WTC11 (cell line): ENCODE data around the gene TSC1.

Source experiments
- ATF2 ChIP-seq: sonication (generic); formaldehyde crosslinking; IDR thresholded peaks from 2 replicates; pipeline ENCODE4 v1.8.1; 2022; ENCODE audit warnings: low read depth, missing genetic modification reagents, borderline replicate concordance
- ATF3 ChIP-seq: sonication (generic); formaldehyde crosslinking; conservative IDR thresholded peaks from 2 replicates; pipeline ENCODE4 v1.8.1; 2022; ENCODE audit warnings: mild to moderate bottlenecking, missing genetic modification reagents
- CTCF ChIP-seq: fragments of 200-600 bp; IDR thresholded peaks from 2 replicates; pipeline ENCODE4 v1.8.0; 2022; ENCODE audit warnings: antibody characterized with exemption
- ELF4 ChIP-seq: sonication (generic); formaldehyde crosslinking; IDR thresholded peaks from 2 replicates; pipeline ENCODE4 v1.8.1; 2022; ENCODE audit warnings: low read depth, mild to moderate bottlenecking, moderate library complexity, missing genetic modification reagents
- HMGXB4 ChIP-seq: sonication (generic); formaldehyde crosslinking; IDR thresholded peaks from 2 replicates; pipeline ENCODE4 v1.8.1; 2023; ENCODE audit warnings: mild to moderate bottlenecking, moderate library complexity, missing genetic modification reagents
- MAX ChIP-seq: sonication (generic); formaldehyde crosslinking; IDR thresholded peaks from 2 replicates; pipeline ENCODE4 v1.8.0; 2022; ENCODE audit warnings: mild to moderate bottlenecking, missing genetic modification reagents
- MYBL2 ChIP-seq: sonication (generic); formaldehyde crosslinking; IDR thresholded peaks from 2 replicates; pipeline ENCODE4 v1.8.1; 2023; ENCODE audit warnings: mild to moderate bottlenecking, moderate library complexity, missing genetic modification reagents
- NR3C1 ChIP-seq: sonication (generic); formaldehyde crosslinking; conservative IDR thresholded peaks from 2 replicates; pipeline ENCODE4 v1.8.1; 2023; ENCODE audit warnings: low read depth, mild to moderate bottlenecking, missing genetic modification reagents
- SMAD3 ChIP-seq: sonication (generic); formaldehyde crosslinking; IDR thresholded peaks from 2 replicates; pipeline ENCODE4 v1.8.0; 2022; ENCODE audit warnings: missing genetic modification reagents, mild to moderate bottlenecking, borderline replicate concordance
- SP1 ChIP-seq: sonication (generic); formaldehyde crosslinking; conservative IDR thresholded peaks from 2 replicates; pipeline ENCODE4 v1.8.1; 2022; ENCODE audit warnings: missing genetic modification reagents
- TEAD4 ChIP-seq: sonication (generic); formaldehyde crosslinking; IDR thresholded peaks from 2 replicates; pipeline ENCODE4 v1.8.0; 2022; ENCODE audit warnings: mild to moderate bottlenecking, missing genetic modification reagents
- USF1 ChIP-seq: sonication (generic); formaldehyde crosslinking; IDR thresholded peaks from 2 replicates; pipeline ENCODE4 v1.8.0; 2022; ENCODE audit warnings: mild to moderate bottlenecking, missing genetic modification reagents
- ZNF121 ChIP-seq: sonication (generic); formaldehyde crosslinking; IDR thresholded peaks from 2 replicates; pipeline ENCODE4 v1.8.0; 2023; ENCODE audit warnings: missing genetic modification reagents

GRCh38 chr9:132980157-132980556 is 35.7 kb upstream of the TSC1 start:
- TF ChIP-seq HMGXB4 (CRISPR knock-in tag) (no peak), CTCF (no peak), ELF4 (CRISPR knock-in tag) (no peak), NR3C1 (CRISPR knock-in tag) (no peak), TEAD4 (no peak), MAX (CRISPR knock-in tag) (no peak), MYBL2 (no peak), ZNF121 (CRISPR knock-in tag) (no peak), USF1 (no peak), ATF2 (no peak), SP1 (CRISPR knock-in tag) (no peak), ATF3 (CRISPR knock-in tag) (no peak), SMAD3 (CRISPR knock-in tag) (no peak)
